GM10266 (cell line): ENCODE data around the gene RNU6-9.

Experiments used
- DNase-seq: peaks from one replicate; pipeline ENCODE4 v3.0.0; 2012; ENCODE audit errors: extremely low spot score
- TF ChIP-seq, protein P1 (sequence below): IDR thresholded peaks from 2 replicates; pipeline ENCODE4 v1.5.1; 2012; ENCODE audit warnings: mild to moderate bottlenecking, low read depth; ENCODE audit not compliant: control insufficient read depth, insufficient read depth; ENCODE audit errors: missing control alignments

Gene RNU6-9

DNA sequence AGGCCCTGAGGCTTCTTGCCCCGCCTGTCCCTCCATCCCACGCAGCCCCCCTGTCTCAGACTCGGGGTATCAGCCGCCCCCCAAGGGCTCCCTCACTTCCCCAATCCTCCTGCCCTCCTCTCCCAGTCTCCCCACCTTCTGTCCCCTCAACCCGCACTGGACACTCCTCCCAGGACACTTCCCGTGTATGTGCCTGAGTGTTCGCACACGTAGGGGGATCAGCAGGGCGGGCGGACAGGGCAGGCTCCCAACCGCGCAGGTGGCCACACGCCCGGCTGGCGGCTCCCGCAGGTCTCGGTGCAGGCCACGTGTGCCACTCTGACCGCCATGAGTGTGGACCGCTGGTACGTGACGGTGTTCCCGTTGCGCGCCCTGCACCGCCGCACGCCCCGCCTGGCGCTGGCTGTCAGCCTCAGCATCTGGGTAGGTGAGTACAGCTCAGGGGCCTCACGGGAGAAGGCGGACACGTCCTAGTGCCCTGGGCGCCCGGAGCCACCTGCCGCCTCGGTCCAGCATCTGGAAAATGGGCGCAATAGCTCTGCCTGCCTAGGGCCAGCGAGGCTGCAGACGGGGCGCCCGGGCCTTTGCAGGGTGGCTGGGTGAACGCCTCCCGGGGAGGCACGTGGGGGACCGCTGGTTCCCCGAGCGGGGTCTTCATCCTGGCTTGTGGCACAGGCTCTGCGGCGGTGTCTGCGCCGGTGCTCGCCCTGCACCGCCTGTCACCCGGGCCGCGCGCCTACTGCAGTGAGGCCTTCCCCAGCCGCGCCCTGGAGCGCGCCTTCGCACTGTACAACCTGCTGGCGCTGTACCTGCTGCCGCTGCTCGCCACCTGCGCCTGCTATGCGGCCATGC lies 26.1 kb downstream of the RNU6-9 start:
- TF ChIP-seq, protein P1, sequence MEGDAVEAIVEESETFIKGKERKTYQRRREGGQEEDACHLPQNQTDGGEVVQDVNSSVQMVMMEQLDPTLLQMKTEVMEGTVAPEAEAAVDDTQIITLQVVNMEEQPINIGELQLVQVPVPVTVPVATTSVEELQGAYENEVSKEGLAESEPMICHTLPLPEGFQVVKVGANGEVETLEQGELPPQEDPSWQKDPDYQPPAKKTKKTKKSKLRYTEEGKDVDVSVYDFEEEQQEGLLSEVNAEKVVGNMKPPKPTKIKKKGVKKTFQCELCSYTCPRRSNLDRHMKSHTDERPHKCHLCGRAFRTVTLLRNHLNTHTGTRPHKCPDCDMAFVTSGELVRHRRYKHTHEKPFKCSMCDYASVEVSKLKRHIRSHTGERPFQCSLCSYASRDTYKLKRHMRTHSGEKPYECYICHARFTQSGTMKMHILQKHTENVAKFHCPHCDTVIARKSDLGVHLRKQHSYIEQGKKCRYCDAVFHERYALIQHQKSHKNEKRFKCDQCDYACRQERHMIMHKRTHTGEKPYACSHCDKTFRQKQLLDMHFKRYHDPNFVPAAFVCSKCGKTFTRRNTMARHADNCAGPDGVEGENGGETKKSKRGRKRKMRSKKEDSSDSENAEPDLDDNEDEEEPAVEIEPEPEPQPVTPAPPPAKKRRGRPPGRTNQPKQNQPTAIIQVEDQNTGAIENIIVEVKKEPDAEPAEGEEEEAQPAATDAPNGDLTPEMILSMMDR: no peak

DNA sequence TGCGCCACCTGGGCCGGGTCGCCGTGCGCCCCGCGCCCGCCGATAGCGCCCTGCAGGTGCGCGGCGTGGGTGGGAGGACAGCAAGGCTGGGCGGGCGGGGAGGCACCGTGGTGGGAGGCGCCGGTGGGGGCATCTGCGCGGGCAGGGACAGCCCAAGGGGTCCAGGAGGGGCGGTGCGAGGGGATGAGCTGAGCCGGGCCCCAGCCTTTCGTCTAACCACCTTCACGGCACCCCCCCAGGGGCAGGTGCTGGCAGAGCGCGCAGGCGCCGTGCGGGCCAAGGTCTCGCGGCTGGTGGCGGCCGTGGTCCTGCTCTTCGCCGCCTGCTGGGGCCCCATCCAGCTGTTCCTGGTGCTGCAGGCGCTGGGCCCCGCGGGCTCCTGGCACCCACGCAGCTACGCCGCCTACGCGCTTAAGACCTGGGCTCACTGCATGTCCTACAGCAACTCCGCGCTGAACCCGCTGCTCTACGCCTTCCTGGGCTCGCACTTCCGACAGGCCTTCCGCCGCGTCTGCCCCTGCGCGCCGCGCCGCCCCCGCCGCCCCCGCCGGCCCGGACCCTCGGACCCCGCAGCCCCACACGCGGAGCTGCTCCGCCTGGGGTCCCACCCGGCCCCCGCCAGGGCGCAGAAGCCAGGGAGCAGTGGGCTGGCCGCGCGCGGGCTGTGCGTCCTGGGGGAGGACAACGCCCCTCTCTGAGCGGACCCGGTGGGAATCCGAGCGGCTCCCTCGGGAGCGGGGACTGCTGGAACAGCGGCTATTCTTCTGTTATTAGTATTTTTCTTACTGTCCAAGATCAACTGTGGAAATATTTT lies 27.0 kb downstream of the RNU6-9 start:
- TF ChIP-seq, protein P1: no peak
- DNase-seq: peak; percentile 85

More for the DNA sequence above, 26.1 kb downstream of the RNU6-9 start:
- DNase-seq: no peak

DNA sequence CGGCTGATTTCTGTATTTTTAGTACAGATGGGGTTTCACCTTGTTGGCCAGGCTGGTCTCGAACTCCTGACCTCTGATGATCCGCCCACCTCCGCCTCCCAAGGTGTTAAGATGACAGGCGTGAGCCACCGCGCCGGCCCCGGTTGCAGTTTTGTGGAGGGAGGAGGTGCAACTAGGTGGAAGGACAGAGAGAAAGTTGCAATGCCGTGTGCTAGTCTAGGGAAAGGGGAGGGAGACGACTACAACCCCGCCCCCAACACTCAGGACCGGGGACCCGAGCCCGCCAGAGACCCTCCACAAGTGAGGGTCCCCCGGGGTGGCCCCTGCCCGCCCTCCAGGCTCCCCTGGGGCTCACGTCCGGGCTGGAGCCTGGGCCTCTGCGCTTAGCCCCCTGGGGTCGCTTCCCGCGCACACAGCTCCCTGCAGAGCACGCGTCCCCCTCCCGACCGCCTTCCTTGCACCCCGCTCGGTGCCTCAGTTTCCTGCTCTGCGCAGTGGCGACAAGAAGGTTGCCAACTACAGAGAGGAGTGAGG lies 31.3 kb downstream of the RNU6-9 start:
- DNase-seq: peak; percentile 75
- TF ChIP-seq, protein P1: no peak

DNA sequence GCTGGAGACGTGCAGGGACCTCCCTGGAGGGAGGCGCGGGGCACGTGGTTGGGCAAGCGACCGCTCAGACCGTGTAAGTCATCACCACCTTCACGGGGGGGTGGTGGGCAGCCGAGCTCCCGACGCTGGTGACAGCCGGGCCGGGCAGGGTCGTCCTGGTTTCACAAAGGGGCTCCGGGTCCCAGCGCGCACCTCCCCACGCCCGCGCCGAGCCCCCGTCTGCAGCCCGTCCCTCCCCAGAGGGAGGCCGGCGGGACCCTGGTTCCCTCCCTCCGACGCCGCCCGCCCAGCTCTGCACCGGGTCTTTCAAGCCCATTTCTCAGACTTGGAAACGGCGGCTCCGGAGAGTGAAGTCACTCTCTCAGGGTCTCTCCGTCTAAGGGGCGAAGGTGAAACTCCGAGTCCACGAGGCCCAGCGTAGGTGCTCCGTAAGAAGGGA lies 31.8 kb downstream of the RNU6-9 start:
- TF ChIP-seq, protein P1: no peak
- DNase-seq: peak; percentile 81

DNA sequence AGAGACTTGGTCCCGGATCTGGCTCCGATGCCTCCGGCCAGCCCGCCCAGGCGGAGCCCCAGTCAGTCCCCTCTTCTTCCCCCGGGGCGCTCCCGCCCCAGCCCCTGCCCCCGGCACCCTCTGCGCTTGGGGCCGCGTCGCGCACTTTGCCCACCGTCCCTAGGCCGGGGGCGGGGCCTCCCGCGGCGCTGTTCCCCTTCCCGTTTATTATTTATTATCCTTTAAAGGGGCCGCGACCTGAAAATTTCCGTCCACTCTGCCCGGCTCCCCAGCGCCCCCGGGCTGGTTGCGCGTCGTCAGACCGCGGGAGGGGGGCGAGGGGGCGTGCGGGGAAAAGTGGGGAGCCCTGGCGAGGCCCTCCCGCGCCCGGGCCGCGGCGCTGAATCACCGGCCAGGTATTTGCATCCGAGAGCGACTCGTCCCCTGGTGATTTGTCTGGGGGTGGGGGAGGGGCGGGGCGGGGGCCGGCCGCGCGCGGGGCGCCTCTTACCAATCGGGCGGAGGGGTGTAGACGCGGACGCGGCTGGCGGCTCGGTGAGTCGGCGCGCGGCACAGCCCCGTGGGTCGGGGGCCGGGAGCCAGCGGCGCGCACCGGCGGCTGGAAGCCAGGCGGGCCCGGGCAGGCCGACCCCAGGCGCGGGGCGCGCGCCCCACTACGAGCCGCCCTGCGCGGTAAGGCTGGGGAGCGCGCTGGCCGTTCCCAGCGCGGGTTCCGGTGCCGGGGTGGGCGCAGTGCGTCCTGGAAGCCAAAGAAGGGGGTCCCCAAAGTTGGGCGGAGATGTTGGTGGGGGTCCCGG lies 32.4 kb downstream of the RNU6-9 start, which contains the start of gene ARID3A:
Gene ARID3A (plus strand): TSS at position 510 of the 797 bp plus-strand sequence. CDS start 3,494 bp downstream, outside the sequence.
- TF ChIP-seq, protein P1: no peak
- peak; percentile 96 for DNase-seq

DNA sequence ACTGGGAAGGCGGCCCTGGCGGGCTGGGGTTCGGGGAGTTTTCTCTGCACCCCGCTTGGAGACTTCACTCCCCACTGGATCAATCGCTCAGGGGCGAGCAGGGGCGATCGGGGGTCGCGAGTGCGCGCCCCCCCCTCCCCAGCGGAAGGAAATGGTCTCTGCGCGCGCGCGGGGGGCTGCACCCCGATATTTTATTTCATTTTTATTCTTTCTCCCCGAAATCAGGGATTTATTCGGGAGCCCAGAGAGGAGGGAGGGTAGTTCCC lies 33.0 kb downstream of the RNU6-9 start:
- TF ChIP-seq, protein P1: no peak
- peak; percentile 67 for DNase-seq
